Natural killer cell (primary cell): ENCODE data around the gene EFNA3. TPM values are rescaled to one million over a fixed set of nuclear protein-coding genes. Genes with fewer than 3 reads are reported as not detected.

Experiments used
- ATAC-seq, 3 donors: fragments of 150-1000 bp in 2 of 3; fragments of 200-7000 bp in 1 of 3; cut with Tn5 transposase; 1 replicate in 1 of 3; 2 replicates in 2 of 3; pipeline ENCODE4 v1.10.0; 2021; ENCODE audit warnings: mild to moderate bottlenecking in 2 of 3, moderate library complexity in 2 of 3
- DNase-seq, 2 donors: peaks; one replicate each; pipeline versions ENCODE4 v3.0.0 to v3.0.0-alpha.2; 2013 to 2021; ENCODE audit warnings: mixed read lengths in 1 of 2
- H3K27ac ChIP-seq: one replicate; pipeline ENCODE4 v1.5.1; 2013; ENCODE audit warnings: mild to moderate bottlenecking, low read length
- H3K27me3 ChIP-seq: one replicate; pipeline ENCODE4 v1.6.1; 2013; ENCODE audit warnings: low read length; ENCODE audit not compliant: control insufficient read depth, insufficient read depth
- H3K36me3 ChIP-seq: one replicate; pipeline ENCODE4 v1.6.1; 2013; ENCODE audit warnings: low read length; ENCODE audit not compliant: control insufficient read depth, insufficient read depth
- H3K4me1 ChIP-seq: one replicate; pipeline ENCODE4 v1.6.1; 2013; ENCODE audit warnings: low read length; ENCODE audit not compliant: control insufficient read depth, insufficient read depth
- H3K4me3 ChIP-seq: one replicate; pipeline ENCODE4 v1.5.1; 2013; ENCODE audit warnings: low read length
- H3K9me3 ChIP-seq: one replicate; pipeline ENCODE4 v1.6.1; 2013; ENCODE audit warnings: low read length; ENCODE audit not compliant: control insufficient read depth, insufficient read depth
- H3K27ac Mint-ChIP-seq, 2 donors: one replicate each; pipeline ENCODE4 v1.8.0; 2022; ENCODE audit warnings: mild to moderate bottlenecking in 2 of 2, mixed read lengths in 2 of 2, moderate library complexity in 1 of 2
- H3K27me3 Mint-ChIP-seq, 2 donors: one replicate each; pipeline ENCODE4 v1.8.0; 2022; ENCODE audit warnings: low read depth in 2 of 2, mixed read lengths in 2 of 2
- H3K36me3 Mint-ChIP-seq: one replicate; pipeline ENCODE4 v1.8.0; 2022; ENCODE audit warnings: mixed read lengths
- H3K4me1 Mint-ChIP-seq, 2 donors: one replicate each; pipeline ENCODE4 v1.8.0; 2022; ENCODE audit warnings: mixed read lengths in 2 of 2
- H3K4me3 Mint-ChIP-seq: one replicate; pipeline ENCODE4 v1.8.0; 2022; ENCODE audit warnings: mild to moderate bottlenecking, moderate library complexity, mixed read lengths
- H3K9me3 Mint-ChIP-seq, 2 donors: one replicate each; pipeline ENCODE4 v1.8.0; 2022; ENCODE audit warnings: mixed read lengths in 2 of 2
- CTCF ChIP-seq: fragments of 200-600 bp; IDR thresholded peaks from one replicate; pipeline ENCODE4 v1.8.0; 2022; ENCODE audit warnings: antibody characterized with exemption
- WGBS: methylation state at CpG from one replicate; pipeline ENCODE4 v1.1.7; 2013; ENCODE audit warnings: missing lambda C conversion rate; ENCODE audit not compliant: insufficient coverage; 5-methylcytosine and 5-hydroxymethylcytosine counted together
- intact Hi-C: fragments of 100-400 bp; cut with micrococcal nuclease; formaldehyde crosslinking; loops from one replicate; pipeline ENCODE4 v1.14.2; 2022
- total RNA-seq, 4 donors: library from RNA; stranded (reverse); fragments of 120-200 nt in 1 of 4; gene quantifications; one replicate each; pipeline versions ENCODE4 v1.2.3 to v1.2.4, GENCODE V29; 2013 to 2022

The EFNA3 gene
- total RNA-seq, 3 donors from 2014 or later (not counting 1 experiment from before 2014, with no cell fraction given): 0.52 to 1.1 (median 0.68) TPM

GRCh38 chr1:155110381-155110780, 31.7 kb downstream of the EFNA3 start:
- Histone ChIP-seq H3K27me3 (no peaks in the 10 kb centered on the region), H3K4me3 (no peak overlapping the region), H3K36me3 (no peaks in the 10 kb centered on the region), H3K27ac (no peak overlapping the region), H3K4me1 (no peaks in the 10 kb centered on the region), H3K9me3 (no peaks in the 10 kb centered on the region)
- no peaks in the 10 kb centered on the region for H3K9me3 Mint-ChIP-seq
- intact Hi-C loops: no loop called here
- H3K27ac Mint-ChIP-seq: no peak overlapping the region
- TF ChIP-seq CTCF: no peak
- no peak overlapping the region for H3K4me3 Mint-ChIP-seq
- no peaks in the 10 kb centered on the region for H3K36me3 Mint-ChIP-seq
- peaks cover 0 to 9% of the 10 kb centered on the region in 2 donors for H3K27me3 Mint-ChIP-seq
- H3K4me1 Mint-ChIP-seq: no peaks in the 10 kb centered on the region
- WGBS: 91% methylated on average over 5 of the region's 8 CpGs
- ATAC-seq (no peak), DNase-seq (no peak)

GRCh38 chr1:155110826-155111225, 32.2 kb downstream of the EFNA3 start:
- 29% methylated on average over 7 of the region's 8 CpGs for WGBS
- intact Hi-C loops: no loop called here
- H3K4me1 Mint-ChIP-seq: no peaks in the 10 kb centered on the region
- H3K9me3 Mint-ChIP-seq: no peaks in the 10 kb centered on the region
- no peak overlapping the region for H3K4me3 ChIP-seq
- H3K27me3 ChIP-seq: no peaks in the 10 kb centered on the region
- no peaks in the 10 kb centered on the region for H3K4me1 ChIP-seq
- H3K36me3 ChIP-seq: no peaks in the 10 kb centered on the region
- DNase-seq: no peak
- no peak overlapping the region for H3K4me3 Mint-ChIP-seq
- no peak for ATAC-seq
- H3K36me3 Mint-ChIP-seq: no peaks in the 10 kb centered on the region
- H3K27me3 Mint-ChIP-seq: peaks cover 0 to 5% of the 10 kb centered on the region in 2 donors
- H3K27ac ChIP-seq: no peak overlapping the region
- no peak overlapping the region for H3K27ac Mint-ChIP-seq
- TF ChIP-seq CTCF: no peak
- no peaks in the 10 kb centered on the region for H3K9me3 ChIP-seq

- Mint-ChIP-seq H3K9me3 (no peaks in the 10 kb centered on the region), H3K4me3 (no peak overlapping the region), H3K27me3 (peaks cover 0 to 11% of the 10 kb centered on the region in 2 donors), H3K36me3 (no peaks in the 10 kb centered on the region), H3K27ac (no peak overlapping the region), H3K4me1 (no peaks in the 10 kb centered on the region)
- H3K27me3 ChIP-seq: no peaks in the 10 kb centered on the region
- no peak overlapping the region for H3K27ac ChIP-seq
- H3K36me3 ChIP-seq: no peaks in the 10 kb centered on the region
- intact Hi-C loops: no loop called here
- no peaks in the 10 kb centered on the region for H3K9me3 ChIP-seq
- H3K4me1 ChIP-seq: no peaks in the 10 kb centered on the region
- WGBS: 96% methylated on average over 4 of the region's 5 CpGs
- TF ChIP-seq CTCF: no peak
- H3K4me3 ChIP-seq: no peak overlapping the region
- no peak for DNase-seq
- ATAC-seq: no peak
Observed at GRCh38 chr1:155113450-155113980, 34.9 kb downstream of the EFNA3 start.

GRCh38 chr1:155116113-155116764, 37.6 kb downstream of the EFNA3 start:
- no peaks in the 10 kb centered on the region for H3K9me3 ChIP-seq
- no peak overlapping the region for H3K27ac ChIP-seq
- intact Hi-C loops: no loop called here
- H3K4me3 Mint-ChIP-seq: no peak overlapping the region
- H3K4me1 ChIP-seq: no peaks in the 10 kb centered on the region
- H3K36me3 ChIP-seq: no peaks in the 10 kb centered on the region
- no peak overlapping the region for H3K27ac Mint-ChIP-seq
- no peak for TF ChIP-seq CTCF
- ATAC-seq: no peak
- H3K36me3 Mint-ChIP-seq: no peaks in the 10 kb centered on the region
- no peaks in the 10 kb centered on the region for H3K4me1 Mint-ChIP-seq
- no peaks in the 10 kb centered on the region for H3K27me3 ChIP-seq
- H3K27me3 Mint-ChIP-seq: peaks cover 0 to 7% of the 10 kb centered on the region in 2 donors
- no peak for DNase-seq
- WGBS: 70% methylated on average over 5 of the region's 5 CpGs
- no peaks in the 10 kb centered on the region for H3K9me3 Mint-ChIP-seq
- H3K4me3 ChIP-seq: no peak overlapping the region
